ENCODE results near the gene DEFB125.

DNA sequence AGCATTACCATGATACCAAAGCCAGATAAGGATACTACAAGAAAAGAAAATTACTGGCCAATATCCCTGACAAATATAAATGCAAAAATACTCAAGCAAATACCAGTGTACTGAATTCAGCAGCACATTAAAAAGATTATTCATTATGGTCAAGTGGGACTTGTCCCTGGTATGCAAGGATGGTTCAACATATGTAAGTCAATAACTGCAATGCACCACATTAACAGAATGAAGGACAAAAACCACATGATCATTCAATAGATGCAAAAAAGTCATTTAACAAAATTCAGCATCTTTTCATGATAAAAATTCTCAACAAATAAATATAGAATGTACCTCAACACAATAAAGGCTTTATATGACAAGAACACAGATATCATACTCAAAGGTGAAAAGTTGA lies 9.1 kb upstream of the DEFB125 start:
- TF ChIP-seq, protein P1, sequence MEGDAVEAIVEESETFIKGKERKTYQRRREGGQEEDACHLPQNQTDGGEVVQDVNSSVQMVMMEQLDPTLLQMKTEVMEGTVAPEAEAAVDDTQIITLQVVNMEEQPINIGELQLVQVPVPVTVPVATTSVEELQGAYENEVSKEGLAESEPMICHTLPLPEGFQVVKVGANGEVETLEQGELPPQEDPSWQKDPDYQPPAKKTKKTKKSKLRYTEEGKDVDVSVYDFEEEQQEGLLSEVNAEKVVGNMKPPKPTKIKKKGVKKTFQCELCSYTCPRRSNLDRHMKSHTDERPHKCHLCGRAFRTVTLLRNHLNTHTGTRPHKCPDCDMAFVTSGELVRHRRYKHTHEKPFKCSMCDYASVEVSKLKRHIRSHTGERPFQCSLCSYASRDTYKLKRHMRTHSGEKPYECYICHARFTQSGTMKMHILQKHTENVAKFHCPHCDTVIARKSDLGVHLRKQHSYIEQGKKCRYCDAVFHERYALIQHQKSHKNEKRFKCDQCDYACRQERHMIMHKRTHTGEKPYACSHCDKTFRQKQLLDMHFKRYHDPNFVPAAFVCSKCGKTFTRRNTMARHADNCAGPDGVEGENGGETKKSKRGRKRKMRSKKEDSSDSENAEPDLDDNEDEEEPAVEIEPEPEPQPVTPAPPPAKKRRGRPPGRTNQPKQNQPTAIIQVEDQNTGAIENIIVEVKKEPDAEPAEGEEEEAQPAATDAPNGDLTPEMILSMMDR (IDR thresholded peaks at IDR 0.05; ENCODE audit: insufficient read depth, low read length, poor library complexity, severe bottlenecking): no peak
- TF ChIP-seq EZH2phosphoT487 (conservative IDR thresholded peaks at IDR 0.05; ENCODE audit: low read length): no peak

All from SU-DHL-6 (cell line).